GM18505 (cell line): ENCODE data around the gene MSLN.
A peak's percentile ranks its signal among the peaks of the same experiment; 100 is the strongest.

Experiments
- ATAC-seq: cut with Tn5 transposase; IDR thresholded peaks from one replicate; pipeline ENCODE4 v1.9.1; 2021; ENCODE audit not compliant: unreplicated experiment
- POLR2A ChIP-seq: IDR thresholded peaks from 4 replicates; pipeline ENCODE4 v1.6.1; 2011; ENCODE audit warnings: borderline replicate concordance; ENCODE audit not compliant: insufficient read depth, insufficient read length; ENCODE audit errors: extremely low read depth

Gene MSLN

DNA sequence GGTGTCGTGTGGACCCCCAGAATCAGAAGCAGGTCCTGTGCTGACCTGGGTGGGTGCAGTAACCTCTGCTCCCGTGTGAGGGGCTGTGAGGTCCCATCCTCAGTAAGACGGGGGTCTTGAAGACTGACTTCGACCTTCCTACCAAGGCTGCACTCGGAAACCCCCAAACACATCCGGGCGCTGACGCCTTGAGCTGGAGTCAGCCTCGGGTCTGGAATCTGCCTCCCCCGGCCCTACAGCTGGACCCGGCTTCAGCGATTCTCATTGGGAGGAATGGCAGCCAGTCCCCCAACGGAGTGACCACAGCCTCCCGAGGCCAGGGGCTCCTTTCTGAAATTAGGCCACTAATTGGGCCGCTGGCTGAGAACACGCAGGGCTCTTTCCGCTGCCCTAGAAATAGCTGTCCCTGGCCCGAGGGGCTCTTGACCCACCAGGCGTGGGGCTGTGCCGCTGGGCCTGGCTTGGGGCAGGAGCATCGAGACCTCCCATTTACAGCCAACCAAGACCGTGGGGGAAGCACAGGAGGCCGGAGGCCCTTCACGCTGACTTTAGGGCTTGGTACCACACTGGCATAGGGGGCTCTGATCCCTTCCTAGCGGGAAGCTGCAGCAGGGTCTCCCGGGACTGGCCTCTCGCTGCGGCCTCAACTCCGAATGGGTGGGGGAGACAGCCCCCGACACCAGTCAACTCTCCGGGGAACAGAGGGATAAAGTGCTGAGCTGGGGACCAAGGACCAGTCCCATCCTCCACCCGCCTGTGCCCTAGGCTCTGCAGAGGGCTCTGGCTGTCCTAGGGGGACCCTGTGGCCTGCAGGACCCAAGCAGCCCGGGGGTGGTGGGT, 42.6 kb downstream of the MSLN start:
- no peak for TF ChIP-seq POLR2A

DNA sequence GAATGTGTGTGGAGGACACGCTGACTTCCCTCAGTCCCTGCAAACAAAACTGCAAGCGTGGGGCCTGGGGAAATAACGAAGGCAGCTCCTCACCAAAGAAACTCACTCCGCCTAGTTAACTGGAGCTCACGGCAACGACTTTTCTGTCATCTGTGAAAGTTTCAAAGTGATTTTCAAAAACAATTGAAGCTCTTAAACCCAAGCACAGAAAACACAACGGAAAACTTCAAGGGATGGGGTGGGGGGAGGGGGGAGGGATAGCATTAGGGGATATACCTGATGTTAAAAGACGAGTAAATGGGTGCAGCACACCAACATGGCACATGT, 43.2 kb downstream of the MSLN start:
- no peak for ATAC-seq
- TF ChIP-seq POLR2A = no peak

More for the DNA sequence above, 42.6 kb downstream of the MSLN start:
- no peak for ATAC-seq

- ATAC-seq = no peak
- no peak for TF ChIP-seq POLR2A
Observed at GRCh38 chr16:804193-805048, 43.9 kb downstream of the MSLN start.

- no peak for TF ChIP-seq POLR2A
- no peak for ATAC-seq
Observed at GRCh38 chr16:805474-805873, 44.9 kb downstream of the MSLN start.

DNA sequence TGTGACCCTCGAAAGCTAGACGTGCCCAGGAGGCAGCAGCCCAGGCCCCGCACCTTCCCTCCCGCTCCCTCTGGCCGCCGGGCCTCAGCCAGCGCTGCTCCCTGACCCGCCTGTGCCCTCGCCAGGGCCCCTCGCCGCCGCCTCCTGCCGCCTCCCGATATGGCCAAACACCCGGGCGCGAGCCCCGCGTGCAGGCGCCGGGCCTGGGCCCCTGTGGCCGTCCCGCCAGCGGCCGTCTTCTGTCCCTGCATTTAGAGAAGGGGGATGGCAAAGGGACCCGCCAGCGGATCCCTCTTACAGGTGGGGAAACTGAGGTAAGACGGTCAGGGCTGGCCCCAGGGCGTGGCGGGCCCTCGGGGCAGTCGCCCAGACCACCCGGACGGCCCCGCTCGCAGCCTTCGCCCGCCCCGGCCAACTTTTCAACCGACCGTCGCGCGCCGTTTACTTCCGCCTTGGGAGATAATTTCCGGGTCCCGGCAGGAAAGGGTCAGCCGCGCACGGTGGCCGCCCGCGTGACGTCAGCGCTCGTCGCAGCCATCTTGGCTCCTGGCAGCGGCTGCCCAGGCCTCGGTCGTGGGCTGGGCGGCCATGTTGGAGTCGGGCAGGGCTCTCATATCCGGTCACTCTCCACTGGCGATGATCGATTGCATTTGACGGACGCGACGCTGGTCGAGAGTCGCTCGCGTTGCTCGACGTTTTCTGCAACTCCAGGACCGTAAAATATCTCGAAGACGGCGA, 47.0 kb downstream of the MSLN start:
- peak; percentile 88 for ATAC-seq
- TF ChIP-seq POLR2A = peak; percentile 90

GRCh38 chr16:808085-808386, 47.5 kb downstream of the MSLN start:
- TF ChIP-seq POLR2A = no peak
- ATAC-seq = no peak

GRCh38 chr16:813204-813915, 52.8 kb downstream of the MSLN start:
- TF ChIP-seq POLR2A = no peak
- ATAC-seq = no peak

DNA sequence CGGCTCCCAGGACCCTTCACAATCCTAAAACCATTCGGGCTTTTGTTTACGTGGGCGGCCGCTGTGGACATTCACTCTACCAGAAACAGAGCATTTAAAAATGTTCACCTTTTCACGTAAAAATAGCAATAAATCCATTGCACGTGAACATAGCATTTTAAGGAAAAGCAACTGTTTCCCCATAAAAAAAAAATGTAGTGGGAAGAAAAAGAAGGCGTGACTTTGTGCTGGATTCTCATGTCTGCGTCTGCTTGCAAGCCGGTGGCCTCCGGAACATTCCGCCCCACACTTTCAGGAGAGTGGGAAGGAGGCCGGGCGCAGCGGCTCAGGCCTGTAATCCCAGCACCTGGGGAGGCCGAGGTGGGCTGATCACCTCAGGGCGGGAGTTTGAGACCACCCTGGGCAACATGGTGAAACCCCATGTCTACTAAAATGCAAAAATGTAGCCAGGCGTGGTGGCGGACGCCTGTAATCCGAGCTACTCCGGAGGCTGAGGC, 53.4 kb downstream of the MSLN start:
- no peak for TF ChIP-seq POLR2A
- no peak for ATAC-seq

DNA sequence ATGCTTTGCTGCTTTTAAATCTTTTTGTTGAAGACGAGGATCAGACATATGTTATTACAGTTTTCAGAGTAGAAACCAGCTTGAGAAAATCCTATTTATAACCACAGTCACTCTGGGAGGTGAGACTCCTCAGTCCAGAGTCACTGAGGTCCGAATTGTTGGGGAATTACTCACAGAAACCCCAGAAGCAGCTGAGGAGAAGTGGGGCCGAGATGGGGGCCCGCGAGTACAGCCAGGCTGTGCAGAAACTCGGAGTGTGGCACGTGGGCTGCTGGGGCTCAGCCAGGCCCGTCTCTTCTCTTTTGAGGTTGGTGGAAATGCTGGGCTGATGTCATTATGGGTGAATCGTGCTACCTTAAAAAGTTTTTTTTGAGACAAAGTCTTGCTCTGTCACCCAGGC, 54.4 kb downstream of the MSLN start:
- TF ChIP-seq POLR2A = no peak
- ATAC-seq = no peak

GRCh38 chr16:815861-816260, 55.3 kb downstream of the MSLN start:
- no peak for ATAC-seq
- TF ChIP-seq POLR2A = no peak

DNA sequence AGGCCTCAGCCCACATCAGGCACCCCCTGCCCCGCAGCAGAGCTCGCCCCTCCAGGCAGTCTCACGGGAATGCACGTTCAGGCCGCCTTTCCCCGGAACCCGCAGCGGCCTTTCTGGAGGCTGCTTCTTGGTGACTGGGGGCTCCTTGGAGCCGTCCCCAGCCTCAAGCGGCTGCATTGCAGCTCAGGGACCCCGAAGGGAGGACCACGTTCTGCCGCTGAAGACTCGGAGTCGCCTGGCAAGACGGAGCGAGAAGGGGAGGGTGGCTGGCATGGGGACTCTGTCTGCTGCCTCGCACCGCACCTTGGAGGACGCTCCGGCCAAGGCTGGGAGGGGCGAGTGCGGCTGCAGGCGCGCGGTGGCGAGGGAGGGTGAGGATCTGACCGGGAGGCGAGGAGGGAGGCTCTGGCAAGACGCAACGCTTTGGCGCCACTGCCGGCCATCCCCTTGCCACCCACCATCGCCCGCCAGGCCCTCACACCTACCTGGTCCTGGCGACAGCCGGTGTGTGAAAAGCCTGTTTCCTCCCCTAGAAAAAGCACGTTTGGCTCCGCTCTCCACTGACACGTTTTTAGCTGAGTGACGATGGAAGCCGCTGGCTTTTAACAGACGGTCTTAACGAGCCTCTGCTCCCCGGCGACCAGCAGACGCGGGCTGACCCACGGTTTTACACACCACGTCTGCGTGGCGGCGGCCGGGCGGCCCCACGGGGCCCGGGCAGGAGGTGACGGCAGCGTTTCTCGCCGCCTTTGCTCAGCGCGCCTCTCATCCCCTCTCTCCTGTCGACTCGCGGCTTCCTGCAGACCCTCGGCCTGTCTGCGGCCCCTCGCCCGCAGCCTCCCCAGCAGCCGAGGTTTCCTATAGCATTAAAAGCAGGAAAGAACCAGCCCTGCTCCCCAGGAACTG, 56.7 kb downstream of the MSLN start:
- ATAC-seq = no peak
- TF ChIP-seq POLR2A = no peak

GRCh38 chr16:818132-818531, 57.6 kb downstream of the MSLN start:
- no peak for ATAC-seq
- TF ChIP-seq POLR2A = no peak
